Mesenchymal stem cell (in vitro differentiated cells and primary cell): ENCODE measurements around the gene UBALD2.
A peak's percentile ranks its signal among the peaks of the same experiment; 100 is the strongest.

ENCODE experiments used
- DNase-seq: peaks from one replicate; pipeline ENCODE4 v3.0.0-alpha.2; 2013
- H2AFZ ChIP-seq: one replicate; pipeline ENCODE4 v1.6.1; 2013; ENCODE audit warnings: low read depth, mild to moderate bottlenecking, control low read depth, inconsistent platforms, low read length, moderate library complexity
- H2AK5ac ChIP-seq: 2 replicates; pipeline ENCODE4 v1.6.1; 2013; ENCODE audit warnings: low read length, moderate library complexity, mild to moderate bottlenecking, inconsistent platforms; ENCODE audit not compliant: severe bottlenecking
- H2BK120ac ChIP-seq: one replicate; pipeline ENCODE4 v1.6.1; 2013; ENCODE audit warnings: low read depth, mild to moderate bottlenecking, inconsistent platforms, low read length, moderate library complexity
- H2BK12ac ChIP-seq, 2 experiments: one replicate each; pipeline ENCODE4 v1.6.1; 2013; ENCODE audit warnings: inconsistent platforms in 2 of 2, low read length in 2 of 2, mild to moderate bottlenecking in 2 of 2, moderate library complexity in 2 of 2, control low read depth in 1 of 2
- H2BK15ac ChIP-seq: one replicate; pipeline ENCODE4 v1.6.1; 2013; ENCODE audit warnings: mild to moderate bottlenecking, low read depth, inconsistent platforms; ENCODE audit not compliant: poor library complexity, severe bottlenecking
- H2BK5ac ChIP-seq: 2 replicates; pipeline ENCODE4 v1.6.1; 2013; ENCODE audit warnings: low read depth, mild to moderate bottlenecking, low read length, control low read depth, inconsistent platforms; ENCODE audit not compliant: poor library complexity, severe bottlenecking
- H3K14ac ChIP-seq, 2 experiments: one replicate each; pipeline ENCODE4 v1.6.1; 2013; ENCODE audit warnings: inconsistent platforms in 2 of 2, low read length in 2 of 2, control low read depth in 1 of 2, mild to moderate bottlenecking in 1 of 2, moderate library complexity in 1 of 2
- H3K18ac ChIP-seq, 2 experiments: one replicate each; pipeline ENCODE4 v1.6.1; 2013; ENCODE audit warnings: inconsistent platforms in 2 of 2, low read length in 2 of 2, control low read depth in 1 of 2, low read depth in 1 of 2, mild to moderate bottlenecking in 1 of 2
- H3K23ac ChIP-seq, 2 experiments: one replicate each; pipeline ENCODE4 v1.6.1; 2013; ENCODE audit warnings: inconsistent platforms in 2 of 2, low read length in 2 of 2, mild to moderate bottlenecking in 2 of 2, moderate library complexity in 2 of 2, control low read depth in 1 of 2
- H3K27ac ChIP-seq: 2 replicates; pipeline ENCODE4 v1.5.1; 2013; ENCODE audit warnings: mild to moderate bottlenecking, moderate library complexity, low read length, control low read depth, inconsistent platforms; ENCODE audit not compliant: poor library complexity, severe bottlenecking
- H3K27me3 ChIP-seq, 2 experiments: 2 replicates each; pipeline versions ENCODE4 v1.6.1 to v1.7.0; 2013; ENCODE audit warnings: low read length in 2 of 2, mild to moderate bottlenecking in 2 of 2, moderate library complexity in 2 of 2, control low read depth in 1 of 2, inconsistent platforms in 1 of 2; ENCODE audit not compliant: control insufficient read depth in 1 of 2, insufficient read depth in 1 of 2
- H3K36me3 ChIP-seq, 2 experiments: 2 replicates each; pipeline versions ENCODE4 v1.6.1 to v1.7.0; 2013; ENCODE audit warnings: low read length in 2 of 2, control low read depth in 1 of 2, inconsistent platforms in 1 of 2, low read depth in 1 of 2, mild to moderate bottlenecking in 1 of 2; ENCODE audit not compliant: insufficient read depth in 2 of 2, control insufficient read depth in 1 of 2
- H3K4ac ChIP-seq, 2 experiments: one replicate each; pipeline ENCODE4 v1.6.1; 2013; ENCODE audit warnings: inconsistent platforms in 2 of 2, low read length in 2 of 2, mild to moderate bottlenecking in 2 of 2, moderate library complexity in 2 of 2, control low read depth in 1 of 2, low read depth in 1 of 2
- H3K4me1 ChIP-seq: 2 replicates; pipeline ENCODE4 v1.6.1; 2013; ENCODE audit warnings: low read depth, low read length, control low read depth; ENCODE audit not compliant: control insufficient read depth, insufficient read depth
- H3K4me2 ChIP-seq: 2 replicates; pipeline ENCODE4 v1.6.1; 2013; ENCODE audit warnings: low read length, mild to moderate bottlenecking, inconsistent platforms; ENCODE audit not compliant: poor library complexity, severe bottlenecking
- H3K4me3 ChIP-seq, 2 experiments: 2 replicates each; pipeline versions ENCODE4 v1.5.1 to v1.7.0; 2013; ENCODE audit warnings: low read length in 2 of 2, mild to moderate bottlenecking in 2 of 2, control low read depth in 1 of 2, low read depth in 1 of 2; ENCODE audit not compliant: insufficient read depth in 1 of 2
- H3K79me1 ChIP-seq: replicated peaks from 2 replicates; pipeline ENCODE4 v1.6.1; 2013; ENCODE audit warnings: mild to moderate bottlenecking, control low read depth, low read length, inconsistent platforms; ENCODE audit not compliant: poor library complexity, severe bottlenecking
- H3K9ac ChIP-seq: 2 replicates; pipeline ENCODE4 v1.7.0; 2013; ENCODE audit warnings: mild to moderate bottlenecking, low read length, moderate library complexity
- H3K9me3 ChIP-seq: 2 replicates; pipeline ENCODE4 v1.7.0; 2013; ENCODE audit warnings: mild to moderate bottlenecking, low read length; ENCODE audit not compliant: control insufficient read depth
- H4K8ac ChIP-seq: one replicate; pipeline ENCODE4 v1.6.1; 2013; ENCODE audit warnings: inconsistent platforms, mild to moderate bottlenecking, low read length, moderate library complexity
- H4K91ac ChIP-seq: one replicate; pipeline ENCODE4 v1.6.1; 2013; ENCODE audit warnings: mild to moderate bottlenecking, low read length, inconsistent platforms
- WGBS: methylation state at CpG from one replicate; pipeline ENCODE4 v1.1.7; 2013; ENCODE audit warnings: mixed read lengths; 5-methylcytosine and 5-hydroxymethylcytosine counted together

Gene UBALD2

DNA sequence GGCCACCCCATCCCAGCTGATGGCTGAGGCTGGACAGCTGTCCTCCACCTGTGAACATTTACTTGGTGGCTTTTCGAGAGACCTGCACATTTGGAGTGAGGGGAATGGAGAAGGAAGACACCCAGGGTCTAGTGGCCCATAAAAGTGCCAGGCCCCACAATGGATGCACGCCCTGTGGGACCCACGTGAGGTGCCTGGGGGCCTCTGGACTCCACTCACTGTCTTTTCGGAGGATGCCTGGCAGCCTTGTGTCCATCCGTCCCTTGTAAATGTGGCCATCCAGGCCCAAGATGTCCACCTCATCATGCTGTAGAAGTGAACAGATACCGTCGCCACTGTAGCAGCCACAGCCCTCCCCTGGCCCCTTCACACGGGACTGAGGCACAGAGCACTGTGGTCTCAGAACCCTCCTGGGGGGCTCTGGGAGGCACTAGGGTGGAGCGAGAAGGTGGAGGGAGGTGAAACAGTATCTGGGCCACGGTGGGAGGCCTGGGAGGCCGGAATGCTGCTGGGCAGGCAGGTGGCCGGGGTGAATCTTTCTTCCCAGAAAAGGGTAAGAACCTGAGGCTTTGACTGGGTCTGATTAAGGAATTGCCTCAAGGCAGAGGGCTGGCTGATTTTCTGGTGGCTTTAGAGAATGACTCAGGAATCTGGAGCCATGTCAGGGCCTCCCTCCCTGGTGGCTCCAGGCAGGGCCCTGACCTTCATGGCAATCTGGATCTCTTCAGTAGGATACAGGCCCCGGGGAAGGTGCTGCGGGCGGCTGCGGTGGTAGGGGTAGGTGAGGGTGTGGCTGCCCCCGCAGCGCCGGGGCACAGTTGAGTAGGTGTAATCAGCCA is 11.5 kb downstream of the UBALD2 start:
- WGBS: 98% methylated on average over 19 of the region's 19 CpGs
- Histone ChIP-seq H4K8ac (peak overlapping the region; percentile 31), H2AK5ac (no peak overlapping the region), H2BK120ac (no peak overlapping the region), H2BK15ac (no peak overlapping the region), H4K91ac (peak overlapping the region; percentile 25), H3K9me3 (no peaks in the 10 kb centered on the region), H3K4ac (no peak overlapping the region), H3K14ac (no peak overlapping the region), H3K36me3 (peaks cover 0 to 22% of the 10 kb centered on the region in 2 experiments), H3K4me2 (no peak overlapping the region), H2BK5ac (no peak overlapping the region), H3K9ac (peak overlapping the region; percentile 62), H3K18ac (no peak overlapping the region), H3K27ac (no peak overlapping the region), H2AFZ (no peak overlapping the region), H3K4me1 (peaks cover 41% of the 10 kb centered on the region), H2BK12ac (no peak overlapping the region), H3K23ac (no peak overlapping the region), H3K27me3 (no peaks in the 10 kb centered on the region), H3K79me1 (peaks cover 1% of the 10 kb centered on the region), H3K4me3 (no peak overlapping the region)
- peak; percentile 65 for DNase-seq

GRCh38 chr17:76277300-76278267 is 12.4 kb downstream of the UBALD2 start:
- peak overlapping the region in 1 of 2 experiments; percentile 21 for H2BK12ac ChIP-seq
- no peak overlapping the region for H2AFZ ChIP-seq
- H4K8ac ChIP-seq: no peak overlapping the region
- H3K14ac ChIP-seq: peak overlapping the region in 1 of 2 experiments; percentile 64
- no peak overlapping the region for H2BK5ac ChIP-seq
- DNase-seq: peak; percentile 55
- no peaks in the 10 kb centered on the region for H3K79me1 ChIP-seq
- H3K9ac ChIP-seq: no peak overlapping the region
- no peak overlapping the region for H3K23ac ChIP-seq
- H3K4me2 ChIP-seq: no peak overlapping the region
- H2AK5ac ChIP-seq: no peak overlapping the region
- H3K4me3 ChIP-seq: no peak overlapping the region
- H3K4me1 ChIP-seq: peaks cover 32% of the 10 kb centered on the region
- no peak overlapping the region for H2BK120ac ChIP-seq
- no peaks in the 10 kb centered on the region for H3K9me3 ChIP-seq
- H3K4ac ChIP-seq: no peak overlapping the region
- H3K27ac ChIP-seq: no peak overlapping the region
- 95% methylated on average over 31 of the region's 31 CpGs for WGBS
- H3K27me3 ChIP-seq: no peaks in the 10 kb centered on the region
- no peak overlapping the region for H3K18ac ChIP-seq
- H4K91ac ChIP-seq: peak overlapping the region; percentile 57
- H2BK15ac ChIP-seq: peak overlapping the region; percentile 48
- H3K36me3 ChIP-seq: peaks cover 0 to 20% of the 10 kb centered on the region in 2 experiments

GRCh38 chr17:76278268-76278908 is 13.2 kb downstream of the UBALD2 start:
- Histone ChIP-seq H2AFZ (no peak overlapping the region), H3K4ac (no peak overlapping the region), H4K91ac (no peak overlapping the region), H3K4me2 (no peak overlapping the region), H3K27me3 (no peaks in the 10 kb centered on the region), H2BK15ac (no peak overlapping the region), H3K27ac (no peak overlapping the region), H3K4me1 (peaks cover 26% of the 10 kb centered on the region), H2BK5ac (no peak overlapping the region), H3K14ac (no peak overlapping the region), H2AK5ac (no peak overlapping the region), H3K36me3 (peaks cover 0 to 18% of the 10 kb centered on the region in 2 experiments), H4K8ac (no peak overlapping the region), H3K18ac (no peak overlapping the region), H3K4me3 (no peak overlapping the region), H2BK12ac (no peak overlapping the region), H3K23ac (no peak overlapping the region), H3K9ac (no peak overlapping the region), H3K9me3 (no peaks in the 10 kb centered on the region), H3K79me1 (no peaks in the 10 kb centered on the region), H2BK120ac (no peak overlapping the region)
- DNase-seq: peak; percentile 18
- WGBS: 95% methylated on average over 19 of the region's 19 CpGs
